Activated CD4-positive, alpha-beta T cell treated with anti-CD3 and anti-CD28 coated beads, Interleukin-2, amount 10 ng/mL, durations not matched to agents 24 days and 14 days (primary cell): ENCODE measurements around the gene DYSF. TPM values are rescaled to one million over a fixed set of nuclear protein-coding genes. Genes with fewer than 3 reads are reported as not detected.
A peak's percentile ranks its signal among the peaks of the same experiment; 100 is the strongest.

ENCODE experiments used
- DNase-seq: peaks from one replicate; pipeline ENCODE4 v3.0.0; 2022
- H3K27ac Mint-ChIP-seq: one replicate; pipeline ENCODE4 v1.8.0; 2022; ENCODE audit warnings: mild to moderate bottlenecking, mixed read lengths
- H3K27me3 Mint-ChIP-seq: one replicate; pipeline ENCODE4 v1.8.0; 2022; ENCODE audit warnings: mixed read lengths
- H3K36me3 Mint-ChIP-seq: one replicate; pipeline ENCODE4 v1.8.0; 2022; ENCODE audit warnings: low read depth, mild to moderate bottlenecking, mixed read lengths
- H3K4me1 Mint-ChIP-seq: one replicate; pipeline ENCODE4 v1.8.0; 2021; ENCODE audit warnings: mixed read lengths
- H3K4me3 Mint-ChIP-seq: one replicate; pipeline ENCODE4 v1.8.0; 2022; ENCODE audit warnings: mild to moderate bottlenecking, moderate library complexity, mixed read lengths
- H3K9me3 Mint-ChIP-seq: one replicate; pipeline ENCODE4 v1.8.0; 2021; ENCODE audit warnings: mixed read lengths
- intact Hi-C: fragments of 100-400 bp; cut with micrococcal nuclease; formaldehyde crosslinking; loops from one replicate; pipeline ENCODE4 v1.15.1; 2023
- total RNA-seq: library from RNA; stranded (reverse); gene quantifications from 2 replicates; pipeline ENCODE4 v1.2.3, GENCODE V29; 2022

The DYSF gene
- total RNA-seq, 1 donor from 2014 or later: not detected

- intact Hi-C loops: no loop called here
- no peaks in the 10 kb centered on the region for H3K9me3 Mint-ChIP-seq
- H3K27ac Mint-ChIP-seq: no peak overlapping the region
- no peak overlapping the region for H3K4me3 Mint-ChIP-seq
- no peaks in the 10 kb centered on the region for H3K36me3 Mint-ChIP-seq
- peaks cover 28% of the 10 kb centered on the region for H3K27me3 Mint-ChIP-seq
- DNase-seq: no peak
- H3K4me1 Mint-ChIP-seq: peaks cover 17% of the 10 kb centered on the region
Observed at GRCh38 chr2:71449343-71449742, 4.0 kb upstream of the DYSF start.

GRCh38 chr2:71451705-71452104 is 1.7 kb upstream of the DYSF start:
- Mint-ChIP-seq H3K4me1 (peaks cover 23% of the 10 kb centered on the region), H3K27ac (no peak overlapping the region), H3K9me3 (no peaks in the 10 kb centered on the region), H3K27me3 (peaks cover 44% of the 10 kb centered on the region), H3K4me3 (no peak overlapping the region), H3K36me3 (no peaks in the 10 kb centered on the region)
- DNase-seq: no peak
- intact Hi-C loops: no loop called here

GRCh38 chr2:71452565-71452964 is 796 bp upstream of the DYSF start:
- H3K9me3 Mint-ChIP-seq: no peaks in the 10 kb centered on the region
- H3K4me3 Mint-ChIP-seq: no peak overlapping the region
- intact Hi-C loops: no loop called here
- H3K27me3 Mint-ChIP-seq: peaks cover 44% of the 10 kb centered on the region
- no peaks in the 10 kb centered on the region for H3K36me3 Mint-ChIP-seq
- no peak for DNase-seq
- H3K4me1 Mint-ChIP-seq: peaks cover 23% of the 10 kb centered on the region
- H3K27ac Mint-ChIP-seq: no peak overlapping the region

- peaks cover 44% of the 10 kb centered on the region for H3K27me3 Mint-ChIP-seq
- intact Hi-C loops: no loop called here
- no peaks in the 10 kb centered on the region for H3K9me3 Mint-ChIP-seq
- H3K27ac Mint-ChIP-seq: no peak overlapping the region
- DNase-seq: no peak
- peak overlapping the region; percentile 42 for H3K4me3 Mint-ChIP-seq
- peaks cover 21% of the 10 kb centered on the region for H3K4me1 Mint-ChIP-seq
- H3K36me3 Mint-ChIP-seq: no peaks in the 10 kb centered on the region
Observed at GRCh38 chr2:71454221-71455010, 1.1 kb downstream of the DYSF start.

GRCh38 chr2:71455011-71455740 is 1.8 kb downstream of the DYSF start:
- no peak for DNase-seq
- Mint-ChIP-seq H3K36me3 (no peaks in the 10 kb centered on the region), H3K27me3 (peaks cover 42% of the 10 kb centered on the region), H3K27ac (no peak overlapping the region), H3K4me1 (peaks cover 20% of the 10 kb centered on the region), H3K9me3 (no peaks in the 10 kb centered on the region), H3K4me3 (no peak overlapping the region)
- intact Hi-C loops: no loop called here

GRCh38 chr2:71455741-71456569 is 2.6 kb downstream of the DYSF start:
- no peak overlapping the region for H3K4me3 Mint-ChIP-seq
- no peaks in the 10 kb centered on the region for H3K36me3 Mint-ChIP-seq
- intact Hi-C loops: no loop called here
- H3K9me3 Mint-ChIP-seq: no peaks in the 10 kb centered on the region
- H3K27me3 Mint-ChIP-seq: peaks cover 42% of the 10 kb centered on the region
- peaks cover 20% of the 10 kb centered on the region for H3K4me1 Mint-ChIP-seq
- DNase-seq: no peak
- no peak overlapping the region for H3K27ac Mint-ChIP-seq

- intact Hi-C loops: no loop called here
Observed at GRCh38 chr2:71456617-71457016, 3.3 kb downstream of the DYSF start.

DNA sequence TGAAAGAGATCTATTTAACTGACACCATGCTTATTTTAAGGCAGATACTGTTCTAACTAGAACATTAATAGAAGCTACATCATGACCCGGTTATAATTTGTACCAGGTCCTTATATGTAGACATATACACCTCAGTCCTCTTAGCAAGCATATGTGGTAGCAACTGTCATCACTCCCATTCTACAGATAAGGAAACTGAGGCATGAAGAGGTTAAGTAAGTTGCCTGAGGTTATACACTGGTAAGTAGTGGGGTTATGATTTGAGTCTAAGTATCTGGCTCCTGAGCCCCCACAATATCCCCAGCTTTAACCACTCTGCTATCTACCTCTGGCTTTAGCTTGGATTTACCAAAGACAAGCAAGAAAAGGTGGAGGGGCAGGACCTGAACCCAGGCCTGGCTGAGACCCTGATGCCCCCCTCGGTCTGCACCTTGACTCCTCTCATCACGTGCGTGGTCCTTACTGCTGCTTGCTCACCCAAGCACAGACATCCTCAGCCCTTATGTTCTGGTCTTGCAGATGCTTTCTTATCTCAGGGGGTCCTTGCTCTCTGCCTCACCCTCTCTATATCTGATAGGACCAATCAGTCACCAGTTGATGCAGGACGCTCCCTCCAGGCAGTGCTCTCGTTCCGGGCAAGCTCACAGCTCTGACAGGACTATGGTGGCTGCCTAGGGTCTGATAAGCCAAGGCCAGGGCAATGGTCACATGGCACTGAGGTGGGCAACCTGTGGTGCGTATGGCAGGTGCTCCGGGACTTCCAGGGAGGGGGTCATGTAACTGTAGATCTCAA is 4.0 kb downstream of the DYSF start:
- Mint-ChIP-seq H3K4me1 (peaks cover 19% of the 10 kb centered on the region), H3K9me3 (no peaks in the 10 kb centered on the region), H3K4me3 (no peak overlapping the region), H3K27me3 (peaks cover 29% of the 10 kb centered on the region), H3K27ac (no peak overlapping the region), H3K36me3 (no peaks in the 10 kb centered on the region)
- DNase-seq: no peak
- intact Hi-C loops: no loop called here

More at GRCh38 chr2:71456617-71457016, 3.3 kb downstream of the DYSF start:
- DNase-seq: no peak
- Mint-ChIP-seq H3K9me3 (no peaks in the 10 kb centered on the region), H3K4me1 (peaks cover 20% of the 10 kb centered on the region), H3K27ac (no peak overlapping the region), H3K36me3 (no peaks in the 10 kb centered on the region), H3K4me3 (no peak overlapping the region), H3K27me3 (peaks cover 35% of the 10 kb centered on the region)

- Mint-ChIP-seq H3K9me3 (peaks cover 4% of the 10 kb centered on the region), H3K27me3 (peaks cover 24% of the 10 kb centered on the region), H3K36me3 (no peaks in the 10 kb centered on the region), H3K27ac (no peak overlapping the region), H3K4me1 (peaks cover 13% of the 10 kb centered on the region), H3K4me3 (no peak overlapping the region)
- no peak for DNase-seq
- intact Hi-C loops: no loop called here
Observed at GRCh38 chr2:71457923-71458322, 4.6 kb downstream of the DYSF start.

GRCh38 chr2:71458413-71459083 is 5.2 kb downstream of the DYSF start:
- Mint-ChIP-seq H3K9me3 (peaks cover 4% of the 10 kb centered on the region), H3K27ac (no peak overlapping the region), H3K4me3 (no peak overlapping the region), H3K36me3 (no peaks in the 10 kb centered on the region), H3K4me1 (peaks cover 9% of the 10 kb centered on the region), H3K27me3 (peaks cover 18% of the 10 kb centered on the region)
- intact Hi-C loops: no loop called here
- no peak for DNase-seq

GRCh38 chr2:71459084-71459431 is 5.7 kb downstream of the DYSF start:
- no peak overlapping the region for H3K27ac Mint-ChIP-seq
- H3K27me3 Mint-ChIP-seq: peaks cover 18% of the 10 kb centered on the region
- peaks cover 9% of the 10 kb centered on the region for H3K4me1 Mint-ChIP-seq
- peaks cover 4% of the 10 kb centered on the region for H3K9me3 Mint-ChIP-seq
- no peaks in the 10 kb centered on the region for H3K36me3 Mint-ChIP-seq
- intact Hi-C loops: no loop called here
- no peak for DNase-seq
- H3K4me3 Mint-ChIP-seq: no peak overlapping the region

GRCh38 chr2:71460056-71460455 is 6.7 kb downstream of the DYSF start:
- H3K9me3 Mint-ChIP-seq: peaks cover 4% of the 10 kb centered on the region
- no peak overlapping the region for H3K4me3 Mint-ChIP-seq
- no peaks in the 10 kb centered on the region for H3K36me3 Mint-ChIP-seq
- H3K27ac Mint-ChIP-seq: no peak overlapping the region
- H3K27me3 Mint-ChIP-seq: peaks cover 9% of the 10 kb centered on the region
- H3K4me1 Mint-ChIP-seq: peaks cover 9% of the 10 kb centered on the region
- intact Hi-C loops: loop anchor here (2.0 kb wide), 1 partner anchor 51 kb away; no protein-coding TSS in a partner anchor
- no peak for DNase-seq
